GM18870 (cell line): ENCODE measurements around the gene PAGE2B.
"Not testable (repeated sequence)": the region's sequence is repeated elsewhere in the genome, so short reads cannot be mapped to it uniquely, and the experiment has no call there.

Source experiments
- ATAC-seq: cut with Tn5 transposase; IDR thresholded peaks from one replicate; pipeline ENCODE4 v1.9.1; 2021; ENCODE audit warnings: moderate library complexity; ENCODE audit not compliant: unreplicated experiment

The PAGE2B gene

GRCh38 chrX:55074851-55075467 lies at the start of gene PAGE2B:
PAGE2B (plus strand) TSS chrX:55075030; CDS start chrX:55076042, 1,012 bp downstream.
- ATAC-seq = no peak

GRCh38 chrX:55026143-55026542 lies 48.7 kb upstream of the PAGE2B start:
- no peak for ATAC-seq

- no peak for ATAC-seq
Observed at GRCh38 chrX:55026840-55027239, 48.0 kb upstream of the PAGE2B start.

- no peak for ATAC-seq
Observed at GRCh38 chrX:55028040-55028439, 46.8 kb upstream of the PAGE2B start.

- no peak for ATAC-seq
Observed at GRCh38 chrX:55028611-55029010, 46.2 kb upstream of the PAGE2B start.

GRCh38 chrX:55029291-55029690 lies 45.5 kb upstream of the PAGE2B start:
- ATAC-seq = no peak

- no peak for ATAC-seq
Observed at GRCh38 chrX:55030271-55031205, 44.3 kb upstream of the PAGE2B start, which contains the start of gene ALAS2. ALAS2 (minus strand) TSS chrX:55030977; CDS start chrX:55026000, 4,977 bp downstream.

- no peak for ATAC-seq
Observed at GRCh38 chrX:55033429-55033828, 41.4 kb upstream of the PAGE2B start.

GRCh38 chrX:55039471-55039870 lies 35.4 kb upstream of the PAGE2B start:
- ATAC-seq = no peak

- no peak for ATAC-seq
Observed at GRCh38 chrX:55041514-55041913, 33.3 kb upstream of the PAGE2B start.

GRCh38 chrX:55050599-55050998 lies 24.2 kb upstream of the PAGE2B start:
- not testable (repeated sequence) for ATAC-seq

GRCh38 chrX:55056820-55057674 lies 17.8 kb upstream of the PAGE2B start:
- no peak for ATAC-seq

- no peak for ATAC-seq
Observed at GRCh38 chrX:55057675-55058249, 17.1 kb upstream of the PAGE2B start.

GRCh38 chrX:55067180-55067579 lies 7.7 kb upstream of the PAGE2B start:
- ATAC-seq = not testable (repeated sequence)

GRCh38 chrX:55072286-55072685 lies 2.5 kb upstream of the PAGE2B start:
- no peak for ATAC-seq

- no peak for ATAC-seq
Observed at GRCh38 chrX:55088795-55089489, 14.1 kb downstream of the PAGE2B start, which contains the start of gene PAGE2. PAGE2 (plus strand) TSS chrX:55089018; CDS start chrX:55090021, 1,003 bp downstream.

GRCh38 chrX:55098691-55099090 lies 23.9 kb downstream of the PAGE2B start:
- no peak for ATAC-seq

- ATAC-seq = no peak
Observed at GRCh38 chrX:55099162-55099561, 24.3 kb downstream of the PAGE2B start.

- ATAC-seq = no peak
Observed at GRCh38 chrX:55102754-55103153, 27.9 kb downstream of the PAGE2B start.

GRCh38 chrX:55107262-55107661 lies 32.4 kb downstream of the PAGE2B start:
- no peak for ATAC-seq
